SK-N-SH (cell line): ENCODE data around the gene STAT2. TPM values are rescaled to one million over a fixed set of nuclear protein-coding genes. Genes with fewer than 3 reads are reported as not detected.
A peak's percentile ranks its signal among the peaks of the same experiment; 100 is the strongest.

Experiments
- CTCF ChIA-PET: fragments of 300-600, 350-600 bp; formaldehyde crosslinking; extraction: SDS; loops from one replicate; lab custom pipeline; 2021; lab: Yijun Ruan, JAX
- POLR2A ChIA-PET: fragments of 350-600 bp; sonication (Branson Sonifier 250); formaldehyde crosslinking; extraction: SDS; loops from one replicate; lab custom pipeline; 2020; ENCODE audit warnings: antibody characterized with exemption, inconsistent platforms; lab: Yijun Ruan, JAX
- DNase-seq: peaks from one replicate; pipeline ENCODE4 v3.0.0; 2012
- H2AFZ ChIP-seq: fragments of 200-600 bp; sonication (generic); 2 replicates; pipeline ENCODE4 v1.8.1; 2016; ENCODE audit warnings: antibody characterized with exemption, mild to moderate bottlenecking, low read depth
- H3F3A ChIP-seq: fragments of 200-600 bp; sonication (generic); replicated peaks from 2 replicates; pipeline ENCODE3; 2016; ENCODE audit warnings: antibody characterized with exemption, mild to moderate bottlenecking; ENCODE audit not compliant: insufficient read depth
- H3K27ac ChIP-seq, 2 experiments: fragments of 200-500 bp in 1 of 2; fragments of 200-600 bp in 1 of 2; sonication (Bioruptor generic) in 1 of 2; sonication (generic), shearing (Covaris generic) in 1 of 2; 2 replicates each; pipeline versions ENCODE4 v1.5.1 to v1.6.1; 2014 to 2016; ENCODE audit warnings: low read depth in 2 of 2, inconsistent platforms in 1 of 2, low read length in 1 of 2, mild to moderate bottlenecking in 1 of 2, mixed read lengths in 1 of 2
- H3K27me3 ChIP-seq: fragments of 200-600 bp; sonication (generic), shearing (Covaris generic); 2 replicates; pipeline ENCODE4 v1.6.1; 2016; ENCODE audit warnings: mixed run types; ENCODE audit not compliant: insufficient read depth
- H3K36me3 ChIP-seq, 2 experiments: fragments of 200-500 bp in 1 of 2; fragments of 200-600 bp in 1 of 2; sonication (Bioruptor generic) in 1 of 2; sonication (generic) in 1 of 2; replicated peaks in 1 of 2; 2 replicates each; pipeline versions ENCODE3 to v1.5.1; 2014 to 2016; ENCODE audit warnings: low read length in 1 of 2, mild to moderate bottlenecking in 1 of 2; ENCODE audit not compliant: insufficient read depth in 2 of 2, control insufficient read depth in 1 of 2
- H3K4me1 ChIP-seq, 2 experiments: fragments of 200-500 bp in 1 of 2; fragments of 200-600 bp in 1 of 2; sonication (Bioruptor generic) in 1 of 2; sonication (generic), shearing (Covaris generic) in 1 of 2; 2 replicates each; pipeline versions ENCODE4 v1.5.1 to v1.6.1; 2014 to 2016; ENCODE audit warnings: low read depth in 1 of 2, low read length in 1 of 2, mixed run types in 1 of 2; ENCODE audit not compliant: insufficient read depth in 2 of 2, control insufficient read depth in 1 of 2
- H3K4me2 ChIP-seq: fragments of 200-600 bp; sonication (generic), shearing (Covaris generic); 2 replicates; pipeline ENCODE4 v1.6.1; 2017; ENCODE audit warnings: mixed run types
- H3K4me3 ChIP-seq, 2 experiments: fragments of 200-500 bp in 1 of 2; fragments of 200-600 bp in 1 of 2; sonication (Bioruptor generic) in 1 of 2; sonication (generic), shearing (Covaris generic) in 1 of 2; 2 replicates each; pipeline versions ENCODE4 v1.5.1 to v1.8.1; 2014 to 2016; ENCODE audit warnings: low read depth in 2 of 2, inconsistent platforms in 1 of 2, low read length in 1 of 2, mild to moderate bottlenecking in 1 of 2, mixed read lengths in 1 of 2, moderate library complexity in 1 of 2
- H3K79me2 ChIP-seq: fragments of 200-600 bp; sonication (generic); 2 replicates; pipeline ENCODE4 v1.8.1; 2017; ENCODE audit warnings: mild to moderate bottlenecking; ENCODE audit not compliant: insufficient read depth
- H3K9ac ChIP-seq: fragments of 200-600 bp; sonication (generic); 2 replicates; pipeline ENCODE4 v1.6.1; 2017; ENCODE audit warnings: mixed run types
- H3K9me2 ChIP-seq: fragments of 200-600 bp; sonication (generic); 2 replicates; pipeline ENCODE4 v1.6.1; 2017; ENCODE audit warnings: mixed run types
- H3K9me3 ChIP-seq: fragments of 200-600 bp; sonication (generic); 2 replicates; pipeline ENCODE4 v1.6.1; 2017; ENCODE audit warnings: mixed run types, mild to moderate bottlenecking, moderate library complexity
- H4K20me1 ChIP-seq: fragments of 200-600 bp; sonication (generic); 2 replicates; pipeline ENCODE4 v1.6.1; 2017; ENCODE audit warnings: mild to moderate bottlenecking, mixed run types; ENCODE audit not compliant: insufficient read depth
- CHD2 ChIP-seq: fragments of 150-350 bp; IDR thresholded peaks from 2 replicates; pipeline ENCODE4 v1.6.1; 2018; ENCODE audit warnings: low read length; ENCODE audit not compliant: partially characterized antibody
- EP300 ChIP-seq, 2 experiments: IDR thresholded peaks; 2 replicates each; pipeline versions ENCODE4 v1.4.0 to v1.6.1; 2012; ENCODE audit warnings: borderline replicate concordance in 1 of 2, low read depth in 1 of 2, low read length in 1 of 2
- EZH2phosphoT487 ChIP-seq: fragments of 200-600 bp; sonication (generic); IDR thresholded peaks from 2 replicates; pipeline ENCODE4 v1.6.1; 2017; ENCODE audit warnings: low read depth, mixed run types, mild to moderate bottlenecking, antibody characterized with exemption, moderate library complexity, borderline replicate concordance
- FOSL2 ChIP-seq: IDR thresholded peaks from 2 replicates; pipeline ENCODE4 v1.4.0; 2012; ENCODE audit warnings: low read depth, mild to moderate bottlenecking, moderate library complexity, borderline replicate concordance
- FOXJ3 ChIP-seq: sonication (generic); formaldehyde crosslinking; IDR thresholded peaks from 2 replicates; pipeline ENCODE4 v1.5.1; 2020; ENCODE audit warnings: mild to moderate bottlenecking, missing genetic modification reagents
- FOXM1 ChIP-seq: IDR thresholded peaks from 2 replicates; pipeline ENCODE4 v1.4.0; 2012; ENCODE audit warnings: low read depth, mild to moderate bottlenecking
- GABPA ChIP-seq: IDR thresholded peaks from 2 replicates; pipeline ENCODE4 v1.4.0; 2012; ENCODE audit warnings: low read depth, mild to moderate bottlenecking
- IRF3 ChIP-seq: fragments of 150-350 bp; IDR thresholded peaks from 2 replicates; pipeline ENCODE4 v1.6.1; 2016; ENCODE audit warnings: mild to moderate bottlenecking, low read depth, low read length
- MAX ChIP-seq: IDR thresholded peaks from 2 replicates; pipeline ENCODE4 v1.4.0; 2012; ENCODE audit warnings: low read depth
- NRF1 ChIP-seq: IDR thresholded peaks from 2 replicates; pipeline ENCODE4 v1.6.1; 2012; ENCODE audit warnings: low read depth, mild to moderate bottlenecking, low read length
- PBX3 ChIP-seq: IDR thresholded peaks from 2 replicates; pipeline ENCODE4; 2012
- RFX5 ChIP-seq: IDR thresholded peaks from 2 replicates; pipeline ENCODE4 v1.6.1; 2012; ENCODE audit warnings: mild to moderate bottlenecking, improper control_type of control experiment, low read length
- RXRA ChIP-seq: IDR thresholded peaks from 2 replicates; pipeline ENCODE4 v1.4.0; 2012; ENCODE audit warnings: low read depth, mild to moderate bottlenecking, borderline replicate concordance
- SIN3A ChIP-seq: IDR thresholded peaks from 2 replicates; pipeline ENCODE4 v1.6.1; 2012; ENCODE audit warnings: low read depth, mild to moderate bottlenecking, low read length, moderate library complexity, borderline replicate concordance
- SMC3 ChIP-seq: IDR thresholded peaks from 2 replicates; pipeline ENCODE4 v1.6.1; 2012; ENCODE audit warnings: low read depth, low read length, improper control_type of control experiment
- TAF1 ChIP-seq: IDR thresholded peaks from 2 replicates; pipeline ENCODE4 v1.6.1; 2012; ENCODE audit warnings: low read depth, mild to moderate bottlenecking, low read length, moderate library complexity, borderline replicate concordance
- TCF12 ChIP-seq: IDR thresholded peaks from 2 replicates; pipeline ENCODE4 v1.4.0; 2012
- USF2 ChIP-seq: fragments of 150-350 bp; IDR thresholded peaks from 2 replicates; pipeline ENCODE4 v1.6.1; 2017; ENCODE audit warnings: antibody characterized with exemption, low read length, low read depth, borderline replicate concordance
- YY1 ChIP-seq: IDR thresholded peaks from 2 replicates; pipeline ENCODE4 v1.4.0; 2012; ENCODE audit warnings: low read depth, mild to moderate bottlenecking
- WGBS: methylation state at CpG from one replicate; pipeline ENCODE4 v1.1.6; 2017; ENCODE audit warnings: low lambda C conversion rate; 5-methylcytosine and 5-hydroxymethylcytosine counted together
- polyA plus RNA-seq, 3 experiments: library from polyadenylated mRNA; depleted of rRNA; stranded (reverse); fragments of >200 nt; gene quantifications; 2 replicates each; pipeline ENCODE4 v1.2.3, GENCODE V29; 2012

The STAT2 gene
- polyA plus RNA-seq, 1 of the 3 experiments (the other 2 are of a cell fraction) = 58.1 TPM

GRCh38 chr12:56333679-56334489, 26.0 kb downstream of the STAT2 start, which contains the start of gene PAN2 (continued):
- TF ChIP-seq SIN3A (no peak; the same call in 1 of the 2 replicates), MAX (peak; percentile 75), TCF12 (no peak), FOXM1 (no peak), TAF1 (peak; percentile 72; the same call in 1 of the 2 replicates), GABPA (peak; percentile 61; the same call in 1 of the 2 replicates), EZH2phosphoT487 (no peak), SMC3 (no peak), EP300 (IDR thresholded peaks at IDR 0.05; ENCODE audit: borderline replicate concordance in 1 of 2, low read depth in 1 of 2, low read length in 1 of 2) (no peak), USF2 (no peak), NRF1 (peak; percentile 55)

GRCh38 chr12:56333197-56333678, 26.7 kb downstream of the STAT2 start:
- Histone ChIP-seq H3K4me1 (peaks cover 4 to 8% of the 10 kb centered on the region in 2 experiments; a peak in 1 of 4 replicates), H3K27me3 (no peaks in the 10 kb centered on the region), H3F3A (peaks cover 5% of the 10 kb centered on the region), H2AFZ (peak overlapping the region; percentile 85), H4K20me1 (no peaks in the 10 kb centered on the region), H3K79me2 (peaks cover 4% of the 10 kb centered on the region; the same call in 1 of the 2 replicates), H3K36me3 (no peaks in the 10 kb centered on the region), H3K9me2 (no peaks in the 10 kb centered on the region), H3K27ac (peak overlapping the region; percentile 84 to 97), H3K4me2 (peak overlapping the region; percentile 87), H3K9me3 (no peaks in the 10 kb centered on the region), H3K9ac (peak overlapping the region; percentile 87), H3K4me3 (peak overlapping the region; percentile 61 to 73)
- POLR2A ChIA-PET = interaction anchor here (0.8 to 3.1 kb wide), 7 partner anchors 9 to 131 kb away, joined by 3 to 26 read pairs (median 6); partner anchors contain the start of genes CNPY2, STAT2 and TIMELESS
- CTCF ChIA-PET = interaction anchor here (0.7 to 2.2 kb wide), 5 partner anchors 8 to 215 kb away, joined by 3 to 17 read pairs (median 3); partner anchors contain the start of gene ZC3H10
- peak; percentile 52 for DNase-seq
- 16% methylated on average over 8 of the region's 8 CpGs for WGBS
- TF ChIP-seq SMC3 (no peak), RFX5 (no peak), TAF1 (no peak), YY1 (no peak), FOSL2 (no peak), RXRA (no peak), TCF12 (no peak), PBX3 (no peak), IRF3 (no peak), USF2 (no peak), FOXJ3 (no peak), GABPA (no peak), CHD2 (no peak)
